SK-N-SH (cell line): Measurements from ENCODE around the gene C17orf75. TPM values are rescaled to one million over a fixed set of nuclear protein-coding genes. Genes with fewer than 3 reads are reported as not detected.

ENCODE experiments used
- CTCF ChIA-PET: fragments of 300-600, 350-600 bp; formaldehyde crosslinking; extraction: SDS; loops from one replicate; lab custom pipeline; 2021; lab: Yijun Ruan, JAX
- POLR2A ChIA-PET: fragments of 350-600 bp; sonication (Branson Sonifier 250); formaldehyde crosslinking; extraction: SDS; loops from one replicate; lab custom pipeline; 2020; ENCODE audit warnings: antibody characterized with exemption, inconsistent platforms; lab: Yijun Ruan, JAX
- DNase-seq: peaks from one replicate; pipeline ENCODE4 v3.0.0; 2012
- H2AFZ ChIP-seq: fragments of 200-600 bp; sonication (generic); 2 replicates; pipeline ENCODE4 v1.8.1; 2016; ENCODE audit warnings: antibody characterized with exemption, mild to moderate bottlenecking, low read depth
- H3F3A ChIP-seq: fragments of 200-600 bp; sonication (generic); replicated peaks from 2 replicates; pipeline ENCODE3; 2016; ENCODE audit warnings: antibody characterized with exemption, mild to moderate bottlenecking; ENCODE audit not compliant: insufficient read depth
- H3K27ac ChIP-seq, 2 experiments: fragments of 200-500 bp in 1 of 2; fragments of 200-600 bp in 1 of 2; sonication (Bioruptor generic) in 1 of 2; sonication (generic), shearing (Covaris generic) in 1 of 2; 2 replicates each; pipeline versions ENCODE4 v1.5.1 to v1.6.1; 2014 to 2016; ENCODE audit warnings: low read depth in 2 of 2, inconsistent platforms in 1 of 2, low read length in 1 of 2, mild to moderate bottlenecking in 1 of 2, mixed read lengths in 1 of 2
- H3K27me3 ChIP-seq: fragments of 200-600 bp; sonication (generic), shearing (Covaris generic); 2 replicates; pipeline ENCODE4 v1.6.1; 2016; ENCODE audit warnings: mixed run types; ENCODE audit not compliant: insufficient read depth
- H3K36me3 ChIP-seq, 2 experiments: fragments of 200-500 bp in 1 of 2; fragments of 200-600 bp in 1 of 2; sonication (Bioruptor generic) in 1 of 2; sonication (generic) in 1 of 2; replicated peaks in 1 of 2; 2 replicates each; pipeline versions ENCODE3 to v1.5.1; 2014 to 2016; ENCODE audit warnings: low read length in 1 of 2, mild to moderate bottlenecking in 1 of 2; ENCODE audit not compliant: insufficient read depth in 2 of 2, control insufficient read depth in 1 of 2
- H3K4me1 ChIP-seq, 2 experiments: fragments of 200-500 bp in 1 of 2; fragments of 200-600 bp in 1 of 2; sonication (Bioruptor generic) in 1 of 2; sonication (generic), shearing (Covaris generic) in 1 of 2; 2 replicates each; pipeline versions ENCODE4 v1.5.1 to v1.6.1; 2014 to 2016; ENCODE audit warnings: low read depth in 1 of 2, low read length in 1 of 2, mixed run types in 1 of 2; ENCODE audit not compliant: insufficient read depth in 2 of 2, control insufficient read depth in 1 of 2
- H3K4me2 ChIP-seq: fragments of 200-600 bp; sonication (generic), shearing (Covaris generic); 2 replicates; pipeline ENCODE4 v1.6.1; 2017; ENCODE audit warnings: mixed run types
- H3K4me3 ChIP-seq, 2 experiments: fragments of 200-500 bp in 1 of 2; fragments of 200-600 bp in 1 of 2; sonication (Bioruptor generic) in 1 of 2; sonication (generic), shearing (Covaris generic) in 1 of 2; 2 replicates each; pipeline versions ENCODE4 v1.5.1 to v1.8.1; 2014 to 2016; ENCODE audit warnings: low read depth in 2 of 2, inconsistent platforms in 1 of 2, low read length in 1 of 2, mild to moderate bottlenecking in 1 of 2, mixed read lengths in 1 of 2, moderate library complexity in 1 of 2
- H3K79me2 ChIP-seq: fragments of 200-600 bp; sonication (generic); 2 replicates; pipeline ENCODE4 v1.8.1; 2017; ENCODE audit warnings: mild to moderate bottlenecking; ENCODE audit not compliant: insufficient read depth
- H3K9ac ChIP-seq: fragments of 200-600 bp; sonication (generic); 2 replicates; pipeline ENCODE4 v1.6.1; 2017; ENCODE audit warnings: mixed run types
- H3K9me2 ChIP-seq: fragments of 200-600 bp; sonication (generic); 2 replicates; pipeline ENCODE4 v1.6.1; 2017; ENCODE audit warnings: mixed run types
- H3K9me3 ChIP-seq: fragments of 200-600 bp; sonication (generic); 2 replicates; pipeline ENCODE4 v1.6.1; 2017; ENCODE audit warnings: mixed run types, mild to moderate bottlenecking, moderate library complexity
- H4K20me1 ChIP-seq: fragments of 200-600 bp; sonication (generic); 2 replicates; pipeline ENCODE4 v1.6.1; 2017; ENCODE audit warnings: mild to moderate bottlenecking, mixed run types; ENCODE audit not compliant: insufficient read depth
- CHD2 ChIP-seq: fragments of 150-350 bp; IDR thresholded peaks from 2 replicates; pipeline ENCODE4 v1.6.1; 2018; ENCODE audit warnings: low read length; ENCODE audit not compliant: partially characterized antibody
- EZH2phosphoT487 ChIP-seq: fragments of 200-600 bp; sonication (generic); IDR thresholded peaks from 2 replicates; pipeline ENCODE4 v1.6.1; 2017; ENCODE audit warnings: low read depth, mixed run types, mild to moderate bottlenecking, antibody characterized with exemption, moderate library complexity, borderline replicate concordance
- FOSL2 ChIP-seq: IDR thresholded peaks from 2 replicates; pipeline ENCODE4 v1.4.0; 2012; ENCODE audit warnings: low read depth, mild to moderate bottlenecking, moderate library complexity, borderline replicate concordance
- FOXJ3 ChIP-seq: sonication (generic); formaldehyde crosslinking; IDR thresholded peaks from 2 replicates; pipeline ENCODE4 v1.5.1; 2020; ENCODE audit warnings: mild to moderate bottlenecking, missing genetic modification reagents
- FOXM1 ChIP-seq: IDR thresholded peaks from 2 replicates; pipeline ENCODE4 v1.4.0; 2012; ENCODE audit warnings: low read depth, mild to moderate bottlenecking
- GATA2 ChIP-seq: sonication (generic); formaldehyde crosslinking; IDR thresholded peaks from 2 replicates; pipeline ENCODE4 v1.5.0; 2020; ENCODE audit warnings: mild to moderate bottlenecking, missing genetic modification reagents
- JUND ChIP-seq: IDR thresholded peaks from 2 replicates; pipeline ENCODE4 v1.4.0; 2012
- MEF2A ChIP-seq: IDR thresholded peaks from 2 replicates; pipeline ENCODE4 v1.4.0; 2012; ENCODE audit warnings: low read depth, borderline replicate concordance
- MXI1 ChIP-seq: IDR thresholded peaks from 2 replicates; pipeline ENCODE4 v1.6.1; 2012; ENCODE audit warnings: mild to moderate bottlenecking, low read depth, low read length, improper control_type of control experiment
- NRF1 ChIP-seq: IDR thresholded peaks from 2 replicates; pipeline ENCODE4 v1.6.1; 2012; ENCODE audit warnings: low read depth, mild to moderate bottlenecking, low read length
- POLR2AphosphoS5 ChIP-seq: IDR thresholded peaks from 2 replicates; pipeline ENCODE4 v1.6.1; 2012; ENCODE audit warnings: low read depth, low read length
- RAD21 ChIP-seq: IDR thresholded peaks from 2 replicates; pipeline ENCODE4 v1.6.1; 2012; ENCODE audit warnings: mild to moderate bottlenecking, low read length
- RFX5 ChIP-seq: IDR thresholded peaks from 2 replicates; pipeline ENCODE4 v1.6.1; 2012; ENCODE audit warnings: mild to moderate bottlenecking, improper control_type of control experiment, low read length
- RXRA ChIP-seq: IDR thresholded peaks from 2 replicates; pipeline ENCODE4 v1.4.0; 2012; ENCODE audit warnings: low read depth, mild to moderate bottlenecking, borderline replicate concordance
- SIN3A ChIP-seq: IDR thresholded peaks from 2 replicates; pipeline ENCODE4 v1.6.1; 2012; ENCODE audit warnings: low read depth, mild to moderate bottlenecking, low read length, moderate library complexity, borderline replicate concordance
- SMC3 ChIP-seq: IDR thresholded peaks from 2 replicates; pipeline ENCODE4 v1.6.1; 2012; ENCODE audit warnings: low read depth, low read length, improper control_type of control experiment
- TAF1 ChIP-seq: IDR thresholded peaks from 2 replicates; pipeline ENCODE4 v1.6.1; 2012; ENCODE audit warnings: low read depth, mild to moderate bottlenecking, low read length, moderate library complexity, borderline replicate concordance
- TCF12 ChIP-seq: IDR thresholded peaks from 2 replicates; pipeline ENCODE4 v1.4.0; 2012
- TEAD4 ChIP-seq: IDR thresholded peaks from 2 replicates; pipeline ENCODE4 v1.4.0; 2012; ENCODE audit warnings: mild to moderate bottlenecking, borderline replicate concordance; ENCODE audit not compliant: insufficient read depth
- YY1 ChIP-seq: IDR thresholded peaks from 2 replicates; pipeline ENCODE4 v1.4.0; 2012; ENCODE audit warnings: low read depth, mild to moderate bottlenecking
- WGBS: methylation state at CpG from one replicate; pipeline ENCODE4 v1.1.6; 2017; ENCODE audit warnings: low lambda C conversion rate; 5-methylcytosine and 5-hydroxymethylcytosine counted together
- polyA plus RNA-seq, 3 experiments: library from polyadenylated mRNA; depleted of rRNA; stranded (reverse); fragments of >200 nt; gene quantifications; 2 replicates each; pipeline ENCODE4 v1.2.3, GENCODE V29; 2012
- TF ChIP-seq, protein P1 (sequence below): fragments of 150-350 bp; IDR thresholded peaks from 2 replicates; pipeline ENCODE4 v1.6.1; 2017; ENCODE audit warnings: antibody characterized with exemption, low read length, low read depth, borderline replicate concordance
- TF ChIP-seq, protein P2 (sequence below): IDR thresholded peaks from 2 replicates; pipeline ENCODE4 v1.6.1; 2012; ENCODE audit warnings: mild to moderate bottlenecking, low read depth, low read length, moderate library complexity
- TF ChIP-seq, protein P3 (sequence below): IDR thresholded peaks from 2 replicates; pipeline ENCODE4 v1.4.0; 2012; ENCODE audit warnings: low read depth
- TF ChIP-seq, protein P4 (sequence below): fragments of 150-350 bp; IDR thresholded peaks from 2 replicates; pipeline ENCODE4 v1.6.1; 2016; ENCODE audit warnings: mild to moderate bottlenecking, low read depth, low read length

The C17orf75 gene
- polyA plus RNA-seq, 1 of the 3 experiments (the other 2 are of a cell fraction) = 14.2 TPM

DNA sequence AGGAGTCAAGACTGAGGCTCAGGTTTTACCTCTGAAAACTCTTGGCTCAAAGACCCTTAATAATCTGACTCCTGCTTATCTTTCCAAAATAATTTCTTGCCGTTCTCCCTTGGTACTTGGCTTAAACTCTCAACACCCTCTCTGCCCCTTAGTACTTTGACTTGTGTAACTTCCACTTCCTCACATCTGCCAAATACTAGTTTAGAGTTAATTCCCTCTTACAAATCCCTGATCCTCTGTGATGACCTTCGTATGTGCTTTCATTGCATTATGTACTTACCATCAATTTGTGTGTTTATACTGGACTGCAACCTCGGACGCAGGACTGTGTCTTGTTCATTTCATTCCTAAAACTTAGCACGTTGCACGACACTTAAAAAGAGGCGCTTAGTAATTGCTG, 43.1 kb upstream of the C17orf75 start:
- Histone ChIP-seq H3K79me2 (no peaks in the 10 kb centered on the region), H3K9ac (no peak overlapping the region), H4K20me1 (0 out of 2 replicates have a peak, but pooled peaks cover 4% of the 10 kb centered on the region), H3K36me3 (peaks cover 24 to 50% of the 10 kb centered on the region in 2 experiments), H3K9me2 (no peaks in the 10 kb centered on the region), H3K27me3 (no peaks in the 10 kb centered on the region), H3K9me3 (no peaks in the 10 kb centered on the region), H3K4me2 (no peak overlapping the region), H3K4me3 (no peak overlapping the region), H2AFZ (no peak overlapping the region), H3F3A (peaks cover 26% of the 10 kb centered on the region), H3K4me1 (no peaks in the 10 kb centered on the region; a peak in 1 of 4 replicates)
- ChIA-PET POLR2A (no interaction called here), CTCF (no interaction called here)
- 97% methylated on average over 7 of the region's 7 CpGs for WGBS
- no peak for DNase-seq
- TF ChIP-seq FOSL2 (no peak), FOXM1 (no peak), MXI1 (no peak), TEAD4 (no peak), RAD21 (no peak), GATA2 (CRISPR knock-in tag) (no peak), NRF1 (no peak), SIN3A (no peak), RXRA (no peak), TAF1 (no peak), RFX5 (no peak), YY1 (no peak), MEF2A (no peak), FOXJ3 (no peak), EZH2phosphoT487 (no peak), CHD2 (no peak), JUND (no peak), POLR2AphosphoS5 (no peak)
- TF ChIP-seq, protein P1, sequence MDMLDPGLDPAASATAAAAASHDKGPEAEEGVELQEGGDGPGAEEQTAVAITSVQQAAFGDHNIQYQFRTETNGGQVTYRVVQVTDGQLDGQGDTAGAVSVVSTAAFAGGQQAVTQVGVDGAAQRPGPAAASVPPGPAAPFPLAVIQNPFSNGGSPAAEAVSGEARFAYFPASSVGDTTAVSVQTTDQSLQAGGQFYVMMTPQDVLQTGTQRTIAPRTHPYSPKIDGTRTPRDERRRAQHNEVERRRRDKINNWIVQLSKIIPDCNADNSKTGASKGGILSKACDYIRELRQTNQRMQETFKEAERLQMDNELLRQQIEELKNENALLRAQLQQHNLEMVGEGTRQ = no peak
- TF ChIP-seq, all 33 proteins: peak for 0
- no peak overlapping the region for H3K27ac ChIP-seq

DNA sequence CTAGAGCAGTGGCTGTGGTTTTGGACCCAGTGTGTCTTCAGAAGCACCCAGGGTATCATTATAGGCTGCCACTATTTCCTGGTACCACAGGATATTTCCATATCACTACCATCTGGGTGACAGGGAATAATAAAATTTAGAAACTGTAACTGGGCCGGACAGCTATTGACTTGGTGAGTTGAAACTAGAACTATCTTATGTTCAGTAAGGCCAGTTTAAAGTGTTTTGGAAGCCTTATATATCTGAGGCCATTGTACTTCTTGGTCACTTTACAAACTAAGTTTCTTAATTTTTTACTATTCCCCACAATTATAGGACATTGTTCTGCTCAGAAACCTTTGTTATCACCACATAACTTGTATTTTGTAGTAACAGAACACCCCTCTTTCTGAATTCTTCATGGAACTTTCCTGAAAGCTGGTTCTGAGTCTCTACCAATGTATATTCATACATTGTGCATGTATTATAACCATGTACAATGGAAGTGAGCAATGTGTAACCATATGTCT, 42.0 kb upstream of the C17orf75 start:
- DNase-seq = no peak
- 0 out of 2 replicates have a peak, but pooled peaks cover 4% of the 10 kb centered on the region for H3K79me2 ChIP-seq
- TF ChIP-seq, protein P2, sequence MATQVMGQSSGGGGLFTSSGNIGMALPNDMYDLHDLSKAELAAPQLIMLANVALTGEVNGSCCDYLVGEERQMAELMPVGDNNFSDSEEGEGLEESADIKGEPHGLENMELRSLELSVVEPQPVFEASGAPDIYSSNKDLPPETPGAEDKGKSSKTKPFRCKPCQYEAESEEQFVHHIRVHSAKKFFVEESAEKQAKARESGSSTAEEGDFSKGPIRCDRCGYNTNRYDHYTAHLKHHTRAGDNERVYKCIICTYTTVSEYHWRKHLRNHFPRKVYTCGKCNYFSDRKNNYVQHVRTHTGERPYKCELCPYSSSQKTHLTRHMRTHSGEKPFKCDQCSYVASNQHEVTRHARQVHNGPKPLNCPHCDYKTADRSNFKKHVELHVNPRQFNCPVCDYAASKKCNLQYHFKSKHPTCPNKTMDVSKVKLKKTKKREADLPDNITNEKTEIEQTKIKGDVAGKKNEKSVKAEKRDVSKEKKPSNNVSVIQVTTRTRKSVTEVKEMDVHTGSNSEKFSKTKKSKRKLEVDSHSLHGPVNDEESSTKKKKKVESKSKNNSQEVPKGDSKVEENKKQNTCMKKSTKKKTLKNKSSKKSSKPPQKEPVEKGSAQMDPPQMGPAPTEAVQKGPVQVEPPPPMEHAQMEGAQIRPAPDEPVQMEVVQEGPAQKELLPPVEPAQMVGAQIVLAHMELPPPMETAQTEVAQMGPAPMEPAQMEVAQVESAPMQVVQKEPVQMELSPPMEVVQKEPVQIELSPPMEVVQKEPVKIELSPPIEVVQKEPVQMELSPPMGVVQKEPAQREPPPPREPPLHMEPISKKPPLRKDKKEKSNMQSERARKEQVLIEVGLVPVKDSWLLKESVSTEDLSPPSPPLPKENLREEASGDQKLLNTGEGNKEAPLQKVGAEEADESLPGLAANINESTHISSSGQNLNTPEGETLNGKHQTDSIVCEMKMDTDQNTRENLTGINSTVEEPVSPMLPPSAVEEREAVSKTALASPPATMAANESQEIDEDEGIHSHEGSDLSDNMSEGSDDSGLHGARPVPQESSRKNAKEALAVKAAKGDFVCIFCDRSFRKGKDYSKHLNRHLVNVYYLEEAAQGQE = no peak
- TF ChIP-seq, protein P3, sequence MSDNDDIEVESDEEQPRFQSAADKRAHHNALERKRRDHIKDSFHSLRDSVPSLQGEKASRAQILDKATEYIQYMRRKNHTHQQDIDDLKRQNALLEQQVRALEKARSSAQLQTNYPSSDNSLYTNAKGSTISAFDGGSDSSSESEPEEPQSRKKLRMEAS = no peak
- no peak for TF ChIP-seq SMC3
- no peak for TF ChIP-seq RFX5
- TF ChIP-seq, protein P4, sequence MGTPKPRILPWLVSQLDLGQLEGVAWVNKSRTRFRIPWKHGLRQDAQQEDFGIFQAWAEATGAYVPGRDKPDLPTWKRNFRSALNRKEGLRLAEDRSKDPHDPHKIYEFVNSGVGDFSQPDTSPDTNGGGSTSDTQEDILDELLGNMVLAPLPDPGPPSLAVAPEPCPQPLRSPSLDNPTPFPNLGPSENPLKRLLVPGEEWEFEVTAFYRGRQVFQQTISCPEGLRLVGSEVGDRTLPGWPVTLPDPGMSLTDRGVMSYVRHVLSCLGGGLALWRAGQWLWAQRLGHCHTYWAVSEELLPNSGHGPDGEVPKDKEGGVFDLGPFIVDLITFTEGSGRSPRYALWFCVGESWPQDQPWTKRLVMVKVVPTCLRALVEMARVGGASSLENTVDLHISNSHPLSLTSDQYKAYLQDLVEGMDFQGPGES = no peak
- no peak for TF ChIP-seq MEF2A
- no peak for TF ChIP-seq SIN3A
- TF ChIP-seq RXRA = no peak
- TF ChIP-seq CHD2 = no peak
- TF ChIP-seq TCF12 = no peak
- TF ChIP-seq MXI1 = no peak

More for the DNA sequence above, 42.0 kb upstream of the C17orf75 start:
- ChIA-PET CTCF (interaction anchor here (1.4 kb wide), 1 partner anchor 60 kb away, joined by 3 read pairs; the partner anchor contains the start of gene PSMD11), POLR2A (no interaction called here)
- H3F3A ChIP-seq = peaks cover 26% of the 10 kb centered on the region
- 100% methylated on average over 1 of the region's 1 CpG for WGBS
- H3K9me3 ChIP-seq = no peaks in the 10 kb centered on the region
- peaks cover 35 to 53% of the 10 kb centered on the region in 2 experiments for H3K36me3 ChIP-seq
- no peak overlapping the region for H3K9ac ChIP-seq
- no peaks in the 10 kb centered on the region for H3K9me2 ChIP-seq
- no peaks in the 10 kb centered on the region for H3K27me3 ChIP-seq
- no peak overlapping the region for H3K4me2 ChIP-seq
- no peaks in the 10 kb centered on the region; a peak in 1 of 4 replicates for H3K4me1 ChIP-seq
- H3K4me3 ChIP-seq = no peak overlapping the region
- peaks cover 9% of the 10 kb centered on the region; the same call in 1 of the 2 replicates for H4K20me1 ChIP-seq
- no peak overlapping the region for H3K27ac ChIP-seq
- H2AFZ ChIP-seq = no peak overlapping the region
